Measurements from ENCODE around the gene RIPOR3.

GRCh38 chr20:50713657-50714101, 22.3 kb upstream of the RIPOR3 start:
- TF ChIP-seq RNF2 (IDR thresholded peaks at IDR 0.05) (no peak), CTCF (IDR thresholded peaks at IDR 0.05 in 2 of 3, conservative IDR thresholded peaks at IDR 0.05 in 1 of 3; ENCODE audit: insufficient read depth in 2 of 3, low read depth in 1 of 3, low read length in 3 of 3) (peak; percentile 69 to 78 (median 69)), ZBTB1 (CRISPR knock-in tag; IDR thresholded peaks at IDR 0.05; ENCODE audit: borderline replicate concordance, low read depth) (no peak), TCF7L2 (IDR thresholded peaks at IDR 0.05; ENCODE audit: low read depth, low read length) (no peak), TFAP4 (CRISPR knock-in tag; IDR thresholded peaks at IDR 0.05; ENCODE audit: borderline replicate concordance) (no peak), SIN3A (IDR thresholded peaks at IDR 0.05; ENCODE audit: borderline replicate concordance in 2 of 2, control insufficient read depth in 1 of 2, low read depth in 2 of 2, low read length in 2 of 2) (no peak), ZZZ3 (IDR thresholded peaks at IDR 0.05) (no peak), FOXA1 (IDR thresholded peaks at IDR 0.05; ENCODE audit: borderline replicate concordance) (no peak), POLR2A (conservative IDR thresholded peaks at IDR 0.05) (no peak)

Data from K562 (cell line).